Measurements from ENCODE around the gene BIRC2.

BIRC2 gene

GRCh38 chr11:102396708-102397563 is 49.9 kb downstream of the BIRC2 start:
- H3K9me2 ChIP-seq (replicated peaks; ENCODE audit: control insufficient read depth, low read length) = no peaks in the 10 kb centered on the region
- no peaks in the 10 kb centered on the region for H3K27me3 ChIP-seq (ENCODE audit: control insufficient read depth, low read length)
- no peak overlapping the region for H3K27ac ChIP-seq (ENCODE audit: low read depth, low read length)
- no peaks in the 10 kb centered on the region for H3K9me3 ChIP-seq (ENCODE audit: control insufficient read depth, insufficient read depth, low read length)
- peaks cover 16% of the 10 kb centered on the region; the same call in 1 of the 2 replicates for H3F3A ChIP-seq (ENCODE audit: control insufficient read depth, insufficient read depth)
- H3K4me3 ChIP-seq (ENCODE audit: low read length) = no peak overlapping the region
- no peaks in the 10 kb centered on the region for H3K4me1 ChIP-seq (ENCODE audit: control insufficient read depth, low read length)
- no peak for TF ChIP-seq CTCF (IDR thresholded peaks at IDR 0.05; ENCODE audit: low read depth, low read length, poor library complexity, severe bottlenecking)
- TF ChIP-seq EZH2phosphoT487 (IDR thresholded peaks at IDR 0.05; ENCODE audit: borderline replicate concordance, low read length) = no peak
- H3K36me3 ChIP-seq (ENCODE audit: control insufficient read depth, low read length) = peaks cover 81% of the 10 kb centered on the region
- H4K20me1 ChIP-seq (ENCODE audit: control insufficient read depth, insufficient read depth, low read depth, low read length) = no peaks in the 10 kb centered on the region
- no peaks in the 10 kb centered on the region for H3K79me2 ChIP-seq (ENCODE audit: control insufficient read depth, low read length)
- no peak overlapping the region for H3K4me2 ChIP-seq (ENCODE audit: low read length)

- H3K4me1 ChIP-seq (ENCODE audit: control insufficient read depth, low read length) = no peaks in the 10 kb centered on the region
- no peaks in the 10 kb centered on the region for H4K20me1 ChIP-seq (ENCODE audit: control insufficient read depth, insufficient read depth, low read depth, low read length)
- H3K9me2 ChIP-seq (replicated peaks; ENCODE audit: control insufficient read depth, low read length) = no peaks in the 10 kb centered on the region
- H3K9me3 ChIP-seq (ENCODE audit: control insufficient read depth, insufficient read depth, low read length) = no peaks in the 10 kb centered on the region
- peaks cover 8% of the 10 kb centered on the region; the same call in 1 of the 2 replicates for H3F3A ChIP-seq (ENCODE audit: control insufficient read depth, insufficient read depth)
- H3K27ac ChIP-seq (ENCODE audit: low read depth, low read length) = no peak overlapping the region
- no peak overlapping the region for H3K4me2 ChIP-seq (ENCODE audit: low read length)
- no peak overlapping the region for H3K4me3 ChIP-seq (ENCODE audit: low read length)
- H3K36me3 ChIP-seq (ENCODE audit: control insufficient read depth, low read length) = peaks cover 88% of the 10 kb centered on the region
- peaks cover 6% of the 10 kb centered on the region for H3K79me2 ChIP-seq (ENCODE audit: control insufficient read depth, low read length)
- no peak for TF ChIP-seq CTCF (IDR thresholded peaks at IDR 0.05; ENCODE audit: low read depth, low read length, poor library complexity, severe bottlenecking)
- TF ChIP-seq EZH2phosphoT487 (IDR thresholded peaks at IDR 0.05; ENCODE audit: borderline replicate concordance, low read length) = no peak
- no peaks in the 10 kb centered on the region for H3K27me3 ChIP-seq (ENCODE audit: control insufficient read depth, low read length)
Observed at GRCh38 chr11:102398297-102398696, 51.3 kb downstream of the BIRC2 start.

DNA sequence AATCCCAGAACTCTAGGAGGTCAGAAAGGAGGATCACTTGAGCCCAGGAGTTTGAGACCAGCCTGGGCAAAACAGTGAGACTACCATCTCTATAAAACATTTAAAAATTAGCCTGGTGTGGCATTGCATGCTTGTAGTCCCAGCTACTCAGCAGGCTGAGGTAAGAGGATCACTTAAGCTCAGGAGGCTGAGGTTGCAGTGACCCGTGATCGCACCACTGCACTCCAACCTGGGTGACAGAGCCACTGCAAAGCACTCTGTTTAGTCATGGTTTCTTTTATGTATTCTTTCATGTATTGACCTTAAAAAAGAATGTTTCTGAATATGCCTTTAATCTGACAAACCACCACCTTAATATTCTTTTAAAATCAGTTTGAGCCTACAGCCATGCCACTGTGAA is 52.2 kb downstream of the BIRC2 start:
- Histone ChIP-seq H3K27ac (ENCODE audit: low read depth, low read length) (no peak overlapping the region), H3F3A (ENCODE audit: control insufficient read depth, insufficient read depth) (peaks cover 12% of the 10 kb centered on the region), H3K27me3 (ENCODE audit: control insufficient read depth, low read length) (no peaks in the 10 kb centered on the region), H3K4me3 (ENCODE audit: low read length) (no peak overlapping the region), H3K9me2 (replicated peaks; ENCODE audit: control insufficient read depth, low read length) (no peaks in the 10 kb centered on the region), H4K20me1 (ENCODE audit: control insufficient read depth, insufficient read depth, low read depth, low read length) (no peaks in the 10 kb centered on the region), H3K36me3 (ENCODE audit: control insufficient read depth, low read length) (peaks cover 86% of the 10 kb centered on the region), H3K4me2 (ENCODE audit: low read length) (no peak overlapping the region), H3K9me3 (ENCODE audit: control insufficient read depth, insufficient read depth, low read length) (no peaks in the 10 kb centered on the region), H3K4me1 (ENCODE audit: control insufficient read depth, low read length) (no peaks in the 10 kb centered on the region), H3K79me2 (ENCODE audit: control insufficient read depth, low read length) (peaks cover 14% of the 10 kb centered on the region)
- TF ChIP-seq EZH2phosphoT487 (IDR thresholded peaks at IDR 0.05; ENCODE audit: borderline replicate concordance, low read length) = no peak
- TF ChIP-seq CTCF (IDR thresholded peaks at IDR 0.05; ENCODE audit: low read depth, low read length, poor library complexity, severe bottlenecking) = no peak
